ENCODE measurements around the gene GPX1. TPM values are rescaled to one million over a fixed set of nuclear protein-coding genes. Genes with fewer than 3 reads are reported as not detected.

Gene GPX1
- total RNA-seq, 1 donor from 2014 or later: 115 TPM

GRCh38 chr3:49313896-49314688 is 44.1 kb downstream of the GPX1 start:
- H3K36me3 ChIP-seq: peaks cover 79% of the 10 kb centered on the region
- H3K27ac ChIP-seq (replicated peaks): peak overlapping the region; percentile 43
- DNase-seq: no peak
- H3K4me3 ChIP-seq: no peak overlapping the region
- intact Hi-C loops (cut with micrococcal nuclease): no loop called here
- TF ChIP-seq CTCF (IDR thresholded peaks at IDR 0.05; ENCODE audit: borderline replicate concordance): no peak
- no peaks in the 10 kb centered on the region for H3K9me3 ChIP-seq (replicated peaks)
- H3K4me1 ChIP-seq: peaks cover 8% of the 10 kb centered on the region
- H3K27me3 ChIP-seq (ENCODE audit: low read depth): no peaks in the 10 kb centered on the region

- intact Hi-C loops (cut with micrococcal nuclease): no loop called here
- no peak for TF ChIP-seq CTCF (IDR thresholded peaks at IDR 0.05; ENCODE audit: borderline replicate concordance)
- H3K36me3 ChIP-seq: peaks cover 78% of the 10 kb centered on the region
- H3K27me3 ChIP-seq (ENCODE audit: low read depth): no peaks in the 10 kb centered on the region
- H3K9me3 ChIP-seq (replicated peaks): no peaks in the 10 kb centered on the region
- H3K4me1 ChIP-seq: peaks cover 8% of the 10 kb centered on the region
- DNase-seq: no peak
- no peak overlapping the region for H3K4me3 ChIP-seq
- no peak overlapping the region for H3K27ac ChIP-seq (replicated peaks)
Measured at GRCh38 chr3:49311283-49311682, 46.9 kb downstream of the GPX1 start.

- DNase-seq: no peak
- Histone ChIP-seq H3K27ac (replicated peaks) (no peak overlapping the region), H3K27me3 (ENCODE audit: low read depth) (no peaks in the 10 kb centered on the region), H3K9me3 (replicated peaks) (no peaks in the 10 kb centered on the region), H3K4me3 (no peak overlapping the region), H3K4me1 (peaks cover 8% of the 10 kb centered on the region), H3K36me3 (peaks cover 78% of the 10 kb centered on the region)
- no peak for TF ChIP-seq CTCF (IDR thresholded peaks at IDR 0.05; ENCODE audit: borderline replicate concordance)
- intact Hi-C loops (cut with micrococcal nuclease): no loop called here
Measured at GRCh38 chr3:49310677-49311076, 47.5 kb downstream of the GPX1 start.

Other genes starting within 250 kb of the GPX1 start
- gene USP19, start 237.5 kb downstream of the GPX1 start, total RNA-seq: 62.5 TPM
- gene LAMB2, start 225.3 kb downstream of the GPX1 start, total RNA-seq: 772 TPM
- gene CCDC71, start 192.0 kb downstream of the GPX1 start, total RNA-seq: 11.9 TPM
- gene KLHDC8B, start 186.8 kb downstream of the GPX1 start, total RNA-seq: 92.5 TPM
- gene C3orf62, start 81.1 kb downstream of the GPX1 start, total RNA-seq: 2.8 TPM
- 37.3 TPM for gene USP4, start 18.3 kb downstream of the GPX1 start, total RNA-seq
- 247 TPM for gene RHOA, start 53.6 kb upstream of the GPX1 start, total RNA-seq
- 17.7 TPM for gene TCTA, start 54.1 kb upstream of the GPX1 start, total RNA-seq
- 29.0 TPM for gene AMT, start 64.1 kb upstream of the GPX1 start, total RNA-seq
- gene NICN1, start 71.0 kb upstream of the GPX1 start, total RNA-seq: 19.4 TPM
- gene DAG1, start 111.9 kb upstream of the GPX1 start, total RNA-seq: 117 TPM
- gene BSN, start 196.1 kb upstream of the GPX1 start, total RNA-seq: 0.55 TPM

Data from left ventricle myocardium inferior (tissue), 1 donor.